Activated naive CD4-positive, alpha-beta T cell treated with anti-CD3 and anti-CD28 coated beads for 36 hours (primary cell): ENCODE measurements around the gene GRID1. TPM values are rescaled to one million over a fixed set of nuclear protein-coding genes. Genes with fewer than 3 reads are reported as not detected.

Experiments used
- CTCF ChIA-PET: fragments of 350-600 bp; sonication (Branson Sonifier 250); formaldehyde crosslinking; loops from one replicate; lab custom pipeline; 2021; ENCODE audit warnings: antibody characterized with exemption; lab: Charles Lee
- DNase-seq: peaks from one replicate; pipeline ENCODE4 v3.0.0-alpha.2; 2020
- H3K27ac Mint-ChIP-seq: one replicate; pipeline ENCODE4 v1.8.0; 2021; ENCODE audit warnings: mild to moderate bottlenecking, mixed read lengths
- H3K27me3 Mint-ChIP-seq: one replicate; pipeline ENCODE4 v1.8.0; 2021; ENCODE audit warnings: low read depth, mixed read lengths
- H3K36me3 Mint-ChIP-seq: one replicate; pipeline ENCODE4 v1.8.0; 2021; ENCODE audit warnings: low read depth, mixed read lengths
- H3K4me1 Mint-ChIP-seq: one replicate; pipeline ENCODE4 v1.8.0; 2021; ENCODE audit warnings: low read depth, mixed read lengths
- H3K4me3 Mint-ChIP-seq: one replicate; pipeline ENCODE4 v1.8.0; 2021; ENCODE audit warnings: mild to moderate bottlenecking, moderate library complexity, mixed read lengths
- H3K9me3 Mint-ChIP-seq: one replicate; pipeline ENCODE4 v1.8.0; 2021; ENCODE audit warnings: mixed read lengths
- intact Hi-C: fragments of 100-400 bp; cut with micrococcal nuclease; formaldehyde crosslinking; loops from one replicate; pipeline ENCODE4 v1.15.1; 2023
- total RNA-seq, 2 experiments: library from RNA; stranded (reverse); gene quantifications; one replicate each; pipeline ENCODE4 v1.2.3, GENCODE V29; 2021

GRID1 gene
- total RNA-seq, 2 experiments from 2014 or later: not detected

- CTCF ChIA-PET: no interaction called here
- intact Hi-C loops: no loop called here
- no peaks in the 10 kb centered on the region for H3K36me3 Mint-ChIP-seq
- H3K27me3 Mint-ChIP-seq: no peaks in the 10 kb centered on the region
- no peak overlapping the region for H3K4me3 Mint-ChIP-seq
- no peak overlapping the region for H3K27ac Mint-ChIP-seq
- no peaks in the 10 kb centered on the region for H3K4me1 Mint-ChIP-seq
- no peak for DNase-seq
- H3K9me3 Mint-ChIP-seq: no peaks in the 10 kb centered on the region
Measured at GRCh38 chr10:85925201-85925750, 441.3 kb downstream of the GRID1 start.

- H3K4me1 Mint-ChIP-seq: no peaks in the 10 kb centered on the region
- no peak for DNase-seq
Measured at GRCh38 chr10:85924382-85925102, 442.1 kb downstream of the GRID1 start.

GRCh38 chr10:85922356-85923129 is 444.1 kb downstream of the GRID1 start:
- DNase-seq: no peak
- intact Hi-C loops: no loop called here
- Mint-ChIP-seq H3K27me3 (no peaks in the 10 kb centered on the region), H3K9me3 (no peaks in the 10 kb centered on the region), H3K4me1 (no peaks in the 10 kb centered on the region), H3K27ac (no peak overlapping the region), H3K4me3 (no peak overlapping the region), H3K36me3 (no peaks in the 10 kb centered on the region)
- CTCF ChIA-PET: interaction anchor here (0.6 kb wide), 2 partner anchors 12 to 289 kb away, joined by 3 read pairs; no protein-coding TSS in a partner anchor

More at GRCh38 chr10:85924382-85925102, 442.1 kb downstream of the GRID1 start:
- intact Hi-C loops: no loop called here
- CTCF ChIA-PET: no interaction called here
- no peak overlapping the region for H3K4me3 Mint-ChIP-seq
- no peak overlapping the region for H3K27ac Mint-ChIP-seq
- no peaks in the 10 kb centered on the region for H3K27me3 Mint-ChIP-seq
- no peaks in the 10 kb centered on the region for H3K9me3 Mint-ChIP-seq
- H3K36me3 Mint-ChIP-seq: no peaks in the 10 kb centered on the region

- Mint-ChIP-seq H3K36me3 (no peaks in the 10 kb centered on the region), H3K9me3 (no peaks in the 10 kb centered on the region), H3K4me3 (no peak overlapping the region), H3K4me1 (no peaks in the 10 kb centered on the region), H3K27ac (no peak overlapping the region), H3K27me3 (no peaks in the 10 kb centered on the region)
- CTCF ChIA-PET: no interaction called here
- intact Hi-C loops: no loop called here
- no peak for DNase-seq
Measured at GRCh38 chr10:85921789-85922188, 444.8 kb downstream of the GRID1 start.

- no peak for DNase-seq
- no peaks in the 10 kb centered on the region for H3K27me3 Mint-ChIP-seq
- CTCF ChIA-PET: no interaction called here
- no peaks in the 10 kb centered on the region for H3K36me3 Mint-ChIP-seq
- H3K9me3 Mint-ChIP-seq: no peaks in the 10 kb centered on the region
- H3K27ac Mint-ChIP-seq: no peak overlapping the region
- no peaks in the 10 kb centered on the region for H3K4me1 Mint-ChIP-seq
- intact Hi-C loops: no loop called here
- no peak overlapping the region for H3K4me3 Mint-ChIP-seq
Measured at GRCh38 chr10:85920311-85920710, 446.3 kb downstream of the GRID1 start.

- no peak for DNase-seq
- Mint-ChIP-seq H3K36me3 (no peaks in the 10 kb centered on the region), H3K4me1 (no peaks in the 10 kb centered on the region), H3K4me3 (no peak overlapping the region), H3K27me3 (no peaks in the 10 kb centered on the region), H3K27ac (no peak overlapping the region), H3K9me3 (no peaks in the 10 kb centered on the region)
- intact Hi-C loops: no loop called here
- CTCF ChIA-PET: no interaction called here
Measured at GRCh38 chr10:85919491-85920021, 447.0 kb downstream of the GRID1 start.

GRCh38 chr10:85918371-85918770 is 448.2 kb downstream of the GRID1 start:
- no peak overlapping the region for H3K4me3 Mint-ChIP-seq
- intact Hi-C loops: no loop called here
- H3K9me3 Mint-ChIP-seq: no peaks in the 10 kb centered on the region
- CTCF ChIA-PET: no interaction called here
- H3K4me1 Mint-ChIP-seq: no peaks in the 10 kb centered on the region
- no peak overlapping the region for H3K27ac Mint-ChIP-seq
- DNase-seq: no peak
- H3K27me3 Mint-ChIP-seq: no peaks in the 10 kb centered on the region
- H3K36me3 Mint-ChIP-seq: no peaks in the 10 kb centered on the region

GRCh38 chr10:85917601-85918000 is 449.0 kb downstream of the GRID1 start:
- Mint-ChIP-seq H3K4me1 (no peaks in the 10 kb centered on the region), H3K27ac (no peak overlapping the region), H3K9me3 (no peaks in the 10 kb centered on the region), H3K4me3 (no peak overlapping the region), H3K36me3 (no peaks in the 10 kb centered on the region), H3K27me3 (no peaks in the 10 kb centered on the region)
- intact Hi-C loops: no loop called here
- CTCF ChIA-PET: no interaction called here
- no peak for DNase-seq

- CTCF ChIA-PET: no interaction called here
- intact Hi-C loops: no loop called here
- Mint-ChIP-seq H3K27ac (no peak overlapping the region), H3K9me3 (no peaks in the 10 kb centered on the region), H3K36me3 (no peaks in the 10 kb centered on the region), H3K4me1 (no peaks in the 10 kb centered on the region), H3K27me3 (no peaks in the 10 kb centered on the region), H3K4me3 (no peak overlapping the region)
- DNase-seq: no peak
Measured at GRCh38 chr10:85916994-85917573, 449.5 kb downstream of the GRID1 start.

GRCh38 chr10:85916286-85916685 is 450.3 kb downstream of the GRID1 start:
- Mint-ChIP-seq H3K27me3 (no peaks in the 10 kb centered on the region), H3K36me3 (no peaks in the 10 kb centered on the region), H3K9me3 (no peaks in the 10 kb centered on the region), H3K4me1 (no peaks in the 10 kb centered on the region), H3K27ac (no peak overlapping the region), H3K4me3 (no peak overlapping the region)
- CTCF ChIA-PET: no interaction called here
- no peak for DNase-seq
- intact Hi-C loops: no loop called here

- intact Hi-C loops: no loop called here
- H3K9me3 Mint-ChIP-seq: no peaks in the 10 kb centered on the region
- H3K36me3 Mint-ChIP-seq: no peaks in the 10 kb centered on the region
- H3K4me3 Mint-ChIP-seq: no peak overlapping the region
- CTCF ChIA-PET: no interaction called here
- H3K4me1 Mint-ChIP-seq: no peaks in the 10 kb centered on the region
- DNase-seq: no peak
- no peaks in the 10 kb centered on the region for H3K27me3 Mint-ChIP-seq
- H3K27ac Mint-ChIP-seq: no peak overlapping the region
Measured at GRCh38 chr10:85915245-85915846, 451.2 kb downstream of the GRID1 start.

GRCh38 chr10:85914720-85915119 is 451.9 kb downstream of the GRID1 start:
- Mint-ChIP-seq H3K4me3 (no peak overlapping the region), H3K4me1 (no peaks in the 10 kb centered on the region), H3K27ac (no peak overlapping the region), H3K36me3 (no peaks in the 10 kb centered on the region), H3K9me3 (no peaks in the 10 kb centered on the region), H3K27me3 (no peaks in the 10 kb centered on the region)
- intact Hi-C loops: no loop called here
- no peak for DNase-seq
- CTCF ChIA-PET: no interaction called here
